Adrenal gland (tissue), 5 donors: ENCODE measurements around the gene CHAC1.

ENCODE experiments used
- CTCF ChIP-seq, 6 experiments: fragments of 450-650 bp in 4 of 6; fragments of 200-600 bp in 2 of 6; sonication (generic) in 1 of 6; IDR thresholded peaks; 1 replicate in 5 of 6; 2 replicates in 1 of 6; pipeline versions ENCODE4 v1.5.1 to v1.8.0; 2016 to 2021; ENCODE audit warnings: antibody characterized with exemption in 6 of 6, mild to moderate bottlenecking in 2 of 6, moderate library complexity in 1 of 6
- POLR2A ChIP-seq, 2 donors: fragments of 450-650 bp; IDR thresholded peaks; one replicate each; pipeline ENCODE4 v1.6.1; 2017; ENCODE audit warnings: antibody characterized with exemption in 2 of 2, mild to moderate bottlenecking in 2 of 2, moderate library complexity in 1 of 2
- donor health status: DM: no; HTN: no; CAD: no.

GRCh38 chr15:40990080-40990479, 36.8 kb downstream of the CHAC1 start:
- TF ChIP-seq CTCF (IDR thresholded peaks at IDR 0.05) (no peak), POLR2A (IDR thresholded peaks at IDR 0.05) (no peak)
